Measurements from ENCODE around the gene UBB. TPM values are rescaled to one million over a fixed set of nuclear protein-coding genes. Genes with fewer than 3 reads are reported as not detected.
"Not testable (repeated sequence)": the region's sequence is repeated elsewhere in the genome, so short reads cannot be mapped to it uniquely, and the experiment has no call there.

UBB gene
- total RNA-seq, 1 donor: 1,077 TPM

DNA sequence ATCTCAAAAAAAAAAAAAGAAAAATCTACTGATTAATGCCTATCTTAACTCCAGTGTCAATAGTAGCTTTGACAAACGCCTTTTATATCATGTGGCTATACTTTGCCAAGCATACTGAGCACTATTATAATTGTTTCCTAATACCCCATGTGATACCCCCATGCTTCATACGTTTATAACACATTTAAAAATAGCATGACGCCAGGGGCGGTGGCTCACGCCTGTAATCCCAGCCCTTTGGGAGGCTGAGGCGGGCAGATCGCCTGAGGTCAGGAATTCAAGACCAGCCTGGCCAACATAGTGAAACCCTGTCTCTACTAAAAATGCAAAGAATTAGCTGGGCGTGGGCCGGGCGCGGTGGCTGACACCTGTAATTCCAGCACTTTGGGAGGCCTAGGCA is 11.6 kb downstream of the UBB start:
- H3K27me3 ChIP-seq (ENCODE audit: insufficient read depth, low read length); H3K4me1 ChIP-seq (ENCODE audit: insufficient read depth, low read length); H3K9me3 ChIP-seq (ENCODE audit: low read depth, low read length); H3K4me3 ChIP-seq (ENCODE audit: low read length): not testable (repeated sequence)

DNA sequence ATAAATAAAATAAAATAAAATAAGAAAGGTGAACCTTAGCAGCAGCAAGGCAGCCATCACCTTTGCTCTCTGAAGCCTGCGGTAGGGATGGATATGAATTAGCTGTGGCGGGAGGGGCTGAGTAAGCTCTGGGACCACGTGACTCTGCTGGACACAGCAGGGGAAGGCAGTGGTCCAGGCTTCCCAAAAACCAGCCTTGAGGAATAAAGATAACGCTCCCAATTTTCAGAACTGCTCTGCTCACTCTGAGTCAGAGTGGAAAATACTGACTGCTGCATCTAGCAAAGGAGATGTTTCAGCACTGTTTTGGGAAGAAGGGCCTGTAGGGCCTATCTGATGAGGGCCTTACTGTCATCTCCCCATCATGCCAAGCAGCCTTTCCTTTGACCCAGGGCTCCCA is 15.0 kb downstream of the UBB start:
- not testable (repeated sequence) for H3K9me3 ChIP-seq (ENCODE audit: low read depth, low read length); H3K4me1 ChIP-seq (ENCODE audit: insufficient read depth, low read length); H3K27me3 ChIP-seq (ENCODE audit: insufficient read depth, low read length); H3K4me3 ChIP-seq (ENCODE audit: low read length)

DNA sequence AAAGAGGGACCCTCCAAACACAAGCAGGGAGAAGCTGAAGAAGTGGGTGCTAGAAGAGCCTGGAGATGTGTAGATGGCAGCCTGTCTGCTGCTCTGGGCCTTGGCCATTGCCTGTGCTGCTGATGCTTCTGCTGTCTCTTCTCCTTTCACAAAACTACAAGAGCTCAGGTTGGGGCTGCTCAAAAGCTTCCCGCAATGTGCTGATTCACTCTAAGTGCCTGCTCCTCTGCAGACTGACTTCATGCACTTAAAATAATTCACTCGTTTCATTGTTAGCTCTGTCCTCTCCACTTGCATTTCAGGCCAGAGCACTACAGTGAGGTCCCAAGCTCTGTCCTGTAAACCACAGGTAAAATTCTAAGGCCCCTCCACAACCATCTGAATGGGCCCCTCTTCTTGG is 15.8 kb downstream of the UBB start:
- not testable (repeated sequence) for H3K4me3 ChIP-seq (ENCODE audit: low read length); H3K27me3 ChIP-seq (ENCODE audit: insufficient read depth, low read length); H3K9me3 ChIP-seq (ENCODE audit: low read depth, low read length); H3K4me1 ChIP-seq (ENCODE audit: insufficient read depth, low read length)

DNA sequence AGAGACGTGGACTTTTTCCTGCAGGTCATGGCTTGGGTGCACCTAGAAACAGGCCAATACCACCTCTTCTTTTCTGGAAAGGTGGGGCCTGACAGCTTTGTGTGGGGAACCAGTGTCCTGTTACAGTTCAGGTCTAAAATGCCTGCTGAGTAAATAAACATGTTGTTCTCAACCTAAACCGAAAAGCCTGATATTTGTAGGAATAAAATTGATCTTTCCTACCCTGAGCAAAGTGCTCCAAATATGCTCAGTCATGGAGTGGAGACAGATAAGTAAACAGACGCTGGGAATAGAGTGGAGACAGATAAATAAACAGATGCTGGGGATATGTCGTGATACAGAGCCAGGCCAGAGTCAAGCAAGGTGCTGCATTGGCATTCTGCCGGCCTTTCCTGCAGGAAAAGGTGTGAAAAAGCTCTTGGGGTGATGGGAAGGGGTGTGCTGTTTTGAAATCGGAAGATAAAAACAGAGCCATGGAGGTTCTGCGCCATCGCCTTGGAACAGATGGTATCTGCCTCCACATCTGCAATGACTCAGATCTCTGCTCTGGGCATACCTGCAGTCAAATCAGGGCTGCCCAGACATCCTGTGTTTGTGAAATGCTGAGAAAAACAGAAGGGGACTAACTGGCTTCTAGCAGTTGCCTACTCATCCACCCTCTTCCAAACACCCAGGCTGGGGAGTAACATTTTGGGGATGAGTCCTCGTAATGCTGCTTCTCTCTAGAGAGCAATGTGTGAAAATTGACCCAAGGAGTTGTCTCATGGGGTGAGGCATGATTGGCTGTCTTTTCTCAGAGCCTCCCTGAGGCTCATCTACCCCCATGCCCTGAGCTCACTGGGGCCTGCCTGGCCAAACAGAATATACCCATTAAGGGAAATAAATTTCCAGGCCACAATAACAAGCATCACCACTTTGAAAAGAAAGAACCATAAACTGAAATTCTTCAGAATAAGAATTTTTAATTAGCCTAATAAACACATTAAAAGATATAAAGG is 17.7 kb downstream of the UBB start:
- Histone ChIP-seq H3K4me3 (ENCODE audit: low read length) (no peak overlapping the region), H3K4me1 (ENCODE audit: insufficient read depth, low read length) (peaks cover 4% of the 10 kb centered on the region), H3K27me3 (ENCODE audit: insufficient read depth, low read length) (no peaks in the 10 kb centered on the region), H3K9me3 (ENCODE audit: low read depth, low read length) (no peaks in the 10 kb centered on the region)

DNA sequence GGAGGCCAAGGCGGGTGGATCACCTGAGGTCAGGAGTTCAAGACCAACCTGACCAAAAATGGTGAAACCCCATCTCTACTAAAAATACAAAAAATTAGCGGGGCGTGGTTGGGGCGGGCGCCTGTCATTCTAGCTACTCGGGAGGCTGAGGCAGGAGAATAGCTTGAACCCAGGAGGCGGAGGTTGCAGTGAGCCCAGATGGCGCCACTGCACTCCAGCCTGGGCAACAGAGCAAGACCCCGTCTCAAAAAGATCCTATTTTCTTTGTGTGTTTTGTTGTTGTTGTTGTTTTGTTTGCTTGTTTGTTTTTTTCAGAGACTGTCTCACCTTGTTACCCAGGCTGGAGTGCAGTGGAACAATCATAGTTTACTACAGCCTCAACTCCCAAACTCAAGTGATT is 23.0 kb downstream of the UBB start:
- not testable (repeated sequence) for H3K4me3 ChIP-seq (ENCODE audit: low read length); H3K9me3 ChIP-seq (ENCODE audit: low read depth, low read length); H3K27me3 ChIP-seq (ENCODE audit: insufficient read depth, low read length)
- H3K4me1 ChIP-seq (ENCODE audit: insufficient read depth, low read length): peaks cover 15% of the 10 kb centered on the region

DNA sequence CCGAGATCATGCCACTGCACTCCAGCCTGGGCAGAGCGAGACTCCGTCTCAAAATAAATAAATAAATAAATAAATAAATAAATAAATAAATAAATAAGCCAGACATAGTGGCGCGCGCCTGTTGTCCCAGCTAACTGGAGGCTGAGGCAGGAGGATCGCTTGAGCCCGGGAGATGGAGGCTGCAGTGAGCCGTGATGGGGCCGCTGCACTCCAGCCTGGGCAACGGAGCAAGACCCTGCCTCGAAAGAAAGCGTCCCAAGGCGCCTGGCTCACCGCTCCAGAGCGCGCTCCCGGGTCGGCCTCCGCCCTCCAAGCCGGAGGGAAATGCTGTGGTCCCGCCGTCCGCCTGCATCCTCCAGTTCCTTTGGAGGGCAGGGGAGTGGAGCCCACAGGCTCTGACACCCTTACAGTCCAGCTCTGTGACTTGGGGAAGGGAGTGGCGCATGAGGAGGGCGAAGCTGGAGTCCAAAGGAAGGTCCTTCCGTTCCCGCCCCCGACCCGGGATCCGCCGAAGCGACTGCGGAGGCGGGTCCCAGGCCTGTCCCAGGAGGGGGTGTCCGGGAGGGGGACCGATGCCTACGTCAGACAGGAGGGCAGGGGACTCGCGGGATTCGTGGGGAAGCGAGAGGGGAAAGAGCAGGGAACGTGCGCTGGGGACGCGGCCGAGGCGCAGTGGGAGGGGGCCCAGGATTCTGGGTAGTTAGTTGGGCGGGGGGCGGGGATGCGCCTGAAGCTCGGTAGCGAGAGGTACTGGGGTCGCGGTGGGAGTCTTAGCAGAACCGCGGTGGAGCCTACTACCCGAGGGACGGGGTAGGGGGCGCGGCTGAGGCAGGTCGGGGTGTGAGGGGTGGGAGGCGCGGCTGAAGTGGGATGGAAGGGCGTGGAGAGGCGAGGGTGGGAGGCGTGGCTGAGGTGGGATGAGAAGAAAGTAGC is 26.1 kb downstream of the UBB start:
- peaks cover 15% of the 10 kb centered on the region for H3K4me1 ChIP-seq (ENCODE audit: insufficient read depth, low read length)
- H3K9me3 ChIP-seq (ENCODE audit: low read depth, low read length): no peaks in the 10 kb centered on the region
- peak overlapping the region; percentile 15 for H3K4me3 ChIP-seq (ENCODE audit: low read length)
- no peaks in the 10 kb centered on the region for H3K27me3 ChIP-seq (ENCODE audit: insufficient read depth, low read length)

DNA sequence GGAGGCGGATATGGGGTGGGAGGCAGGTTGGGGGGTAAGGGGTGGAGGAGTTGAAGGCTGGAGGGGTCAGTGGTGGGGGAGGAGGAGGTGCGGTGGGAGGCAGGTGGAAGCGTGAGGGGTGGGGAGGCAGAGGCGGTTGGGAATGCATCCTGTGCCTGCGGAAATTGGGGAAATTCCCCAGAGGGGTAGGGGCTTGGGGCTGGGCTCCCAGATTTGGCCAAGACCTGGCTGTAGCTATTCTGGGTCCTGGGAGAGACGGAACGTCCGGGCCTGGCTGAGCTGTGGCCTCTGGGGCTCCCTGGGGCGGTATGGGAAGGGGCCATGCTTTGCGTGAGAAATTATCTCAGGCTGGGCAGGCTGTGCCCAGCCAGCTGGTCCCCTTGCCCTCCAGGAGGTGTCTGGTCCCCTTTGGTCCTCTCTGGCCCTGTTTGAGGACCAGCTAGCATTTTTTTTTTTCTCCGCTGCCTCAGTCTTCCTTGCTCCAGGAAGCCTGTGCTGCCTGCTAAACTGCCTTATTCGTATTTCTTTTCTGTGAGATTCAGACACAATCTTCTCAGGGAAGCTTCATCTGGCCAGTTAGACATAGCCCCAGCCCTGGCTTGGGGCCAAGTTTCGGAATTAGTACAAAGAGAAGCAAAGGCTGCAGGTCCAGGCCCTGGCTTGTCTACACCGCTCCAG is 27.2 kb downstream of the UBB start:
- H3K4me1 ChIP-seq (ENCODE audit: insufficient read depth, low read length): peaks cover 15% of the 10 kb centered on the region
- H3K9me3 ChIP-seq (ENCODE audit: low read depth, low read length): no peaks in the 10 kb centered on the region
- no peak overlapping the region for H3K4me3 ChIP-seq (ENCODE audit: low read length)
- H3K27me3 ChIP-seq (ENCODE audit: insufficient read depth, low read length): no peaks in the 10 kb centered on the region

DNA sequence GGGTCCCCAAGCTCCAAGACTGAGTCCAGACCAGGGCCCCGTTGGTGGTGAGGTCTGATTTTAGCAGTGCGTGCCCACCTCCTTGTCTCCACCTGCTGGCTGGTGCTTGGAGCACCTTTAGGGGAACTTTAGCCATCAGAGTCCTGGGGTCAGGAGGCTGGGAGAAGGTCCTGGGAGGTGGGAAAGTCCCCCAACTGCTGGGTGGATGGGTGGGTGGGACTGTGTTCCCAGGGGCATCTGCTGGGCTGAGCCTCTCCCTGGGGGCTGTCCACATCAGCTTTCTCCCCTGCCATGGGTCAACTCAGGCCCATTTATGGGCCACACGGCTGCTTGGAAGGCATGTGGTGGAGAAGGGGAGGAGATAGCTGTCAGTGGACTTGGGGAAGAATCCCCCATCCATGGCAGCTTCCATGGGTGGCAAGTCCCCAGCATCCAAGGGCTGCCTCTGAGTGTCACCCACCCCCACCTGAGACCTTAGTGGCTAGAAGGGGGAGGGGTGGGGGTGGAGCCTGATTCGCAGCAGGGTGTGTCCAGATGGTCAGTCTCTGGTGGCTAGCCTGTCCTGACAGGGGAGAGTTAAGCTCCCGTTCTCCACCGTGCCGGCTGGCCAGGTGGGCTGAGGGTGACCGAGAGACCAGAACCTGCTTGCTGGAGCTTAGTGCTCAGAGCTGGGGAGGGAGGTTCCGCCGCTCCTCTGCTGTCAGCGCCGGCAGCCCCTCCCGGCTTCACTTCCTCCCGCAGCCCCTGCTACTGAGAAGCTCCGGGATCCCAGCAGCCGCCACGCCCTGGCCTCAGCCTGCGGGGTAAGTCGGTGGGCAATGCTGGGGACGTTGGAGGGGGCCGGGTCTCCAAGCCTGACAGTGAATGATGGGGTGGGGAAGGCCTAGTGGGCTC is 34.4 kb downstream of the UBB start, which contains the start of gene TRPV2:
Gene TRPV2, plus strand, starts transcription at position 541 of the 894 bp plus-strand sequence. CDS start 2,098 bp downstream, outside the sequence.
- H3K9me3 ChIP-seq (ENCODE audit: low read depth, low read length): no peaks in the 10 kb centered on the region
- peak within 1 kb of the TSS; percentile 69 for H3K4me3 ChIP-seq (ENCODE audit: low read length)
- H3K4me1 ChIP-seq (ENCODE audit: insufficient read depth, low read length): peaks cover 49% of the 10 kb centered on the region
- H3K27me3 ChIP-seq (ENCODE audit: insufficient read depth, low read length): no peaks in the 10 kb centered on the region

DNA sequence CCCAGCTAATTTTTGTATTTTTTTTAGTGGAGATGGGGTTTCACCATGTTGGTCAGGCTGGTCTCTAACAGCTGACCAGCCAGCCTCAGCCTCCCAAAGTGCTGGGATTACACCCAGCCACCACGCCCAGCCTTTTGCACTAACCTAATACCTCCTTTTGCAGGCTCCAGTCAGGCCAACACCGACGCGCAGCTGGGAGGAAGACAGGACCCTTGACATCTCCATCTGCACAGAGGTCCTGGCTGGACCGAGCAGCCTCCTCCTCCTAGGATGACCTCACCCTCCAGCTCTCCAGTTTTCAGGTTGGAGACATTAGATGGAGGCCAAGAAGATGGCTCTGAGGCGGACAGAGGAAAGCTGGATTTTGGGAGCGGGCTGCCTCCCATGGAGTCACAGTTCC is 36.5 kb downstream of the UBB start:
- Histone ChIP-seq H3K9me3 (ENCODE audit: low read depth, low read length) (no peaks in the 10 kb centered on the region), H3K4me1 (ENCODE audit: insufficient read depth, low read length) (peaks cover 53% of the 10 kb centered on the region), H3K4me3 (ENCODE audit: low read length) (no peak overlapping the region), H3K27me3 (ENCODE audit: insufficient read depth, low read length) (no peaks in the 10 kb centered on the region)

DNA sequence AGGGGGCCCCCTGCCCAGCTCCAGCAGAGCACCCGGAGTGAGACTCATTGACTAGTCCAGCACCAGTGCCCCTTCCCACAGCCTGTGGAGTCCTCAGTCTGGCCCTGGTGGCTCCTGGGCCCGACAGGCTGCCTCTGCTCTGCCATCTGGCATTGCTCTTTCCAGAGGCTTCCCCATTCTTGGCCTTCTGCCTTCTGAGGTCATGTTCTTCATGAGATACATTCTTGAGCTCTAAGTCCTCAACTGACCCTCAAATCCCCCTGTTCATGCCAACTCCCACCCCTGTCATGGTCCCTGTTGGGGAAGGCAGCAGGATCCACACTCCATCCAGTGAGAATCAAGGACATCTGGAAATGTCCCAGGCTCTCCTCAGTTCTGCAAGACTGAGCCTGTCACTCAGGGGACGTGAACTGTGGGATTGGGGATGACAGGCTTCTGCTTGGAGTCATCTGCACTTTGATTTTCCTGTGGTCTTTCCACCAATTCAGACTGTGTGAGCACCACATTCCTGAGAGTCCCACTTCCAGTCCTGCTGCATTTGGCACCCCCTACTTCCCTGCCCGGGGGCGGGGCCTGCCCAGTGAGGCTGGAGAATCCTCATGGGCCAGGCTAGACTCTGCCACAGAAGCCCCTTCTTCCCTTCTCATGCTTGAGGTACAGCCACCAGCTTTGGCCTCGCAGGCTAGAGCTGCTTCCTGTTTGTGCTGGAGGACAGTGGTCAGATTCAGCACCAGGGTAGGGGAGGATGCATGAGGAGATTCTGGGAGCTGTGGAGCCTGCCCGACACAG is 37.2 kb downstream of the UBB start:
- Histone ChIP-seq H3K4me1 (ENCODE audit: insufficient read depth, low read length) (peaks cover 53% of the 10 kb centered on the region), H3K27me3 (ENCODE audit: insufficient read depth, low read length) (no peaks in the 10 kb centered on the region), H3K4me3 (ENCODE audit: low read length) (no peak overlapping the region), H3K9me3 (ENCODE audit: low read depth, low read length) (no peaks in the 10 kb centered on the region)

DNA sequence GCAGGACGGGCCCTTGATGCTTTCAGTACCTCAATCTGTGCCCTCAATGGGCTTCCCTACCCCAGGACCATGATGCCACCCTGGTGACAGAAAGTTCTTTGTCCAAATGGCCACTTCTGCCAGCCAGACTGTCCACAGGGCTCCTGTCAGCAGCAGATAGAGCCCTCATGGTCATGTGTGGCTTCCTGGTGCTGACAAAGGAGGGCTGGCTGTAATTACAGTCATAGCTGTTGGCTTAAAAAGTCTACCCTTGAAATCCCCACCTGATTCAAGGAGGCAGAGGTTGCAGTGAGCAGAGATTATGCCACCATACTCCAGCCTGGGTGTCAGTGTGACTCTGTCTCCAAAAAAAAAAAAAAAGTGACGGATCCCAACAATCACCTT is 37.8 kb downstream of the UBB start:
- peaks cover 53% of the 10 kb centered on the region for H3K4me1 ChIP-seq (ENCODE audit: insufficient read depth, low read length)

DNA sequence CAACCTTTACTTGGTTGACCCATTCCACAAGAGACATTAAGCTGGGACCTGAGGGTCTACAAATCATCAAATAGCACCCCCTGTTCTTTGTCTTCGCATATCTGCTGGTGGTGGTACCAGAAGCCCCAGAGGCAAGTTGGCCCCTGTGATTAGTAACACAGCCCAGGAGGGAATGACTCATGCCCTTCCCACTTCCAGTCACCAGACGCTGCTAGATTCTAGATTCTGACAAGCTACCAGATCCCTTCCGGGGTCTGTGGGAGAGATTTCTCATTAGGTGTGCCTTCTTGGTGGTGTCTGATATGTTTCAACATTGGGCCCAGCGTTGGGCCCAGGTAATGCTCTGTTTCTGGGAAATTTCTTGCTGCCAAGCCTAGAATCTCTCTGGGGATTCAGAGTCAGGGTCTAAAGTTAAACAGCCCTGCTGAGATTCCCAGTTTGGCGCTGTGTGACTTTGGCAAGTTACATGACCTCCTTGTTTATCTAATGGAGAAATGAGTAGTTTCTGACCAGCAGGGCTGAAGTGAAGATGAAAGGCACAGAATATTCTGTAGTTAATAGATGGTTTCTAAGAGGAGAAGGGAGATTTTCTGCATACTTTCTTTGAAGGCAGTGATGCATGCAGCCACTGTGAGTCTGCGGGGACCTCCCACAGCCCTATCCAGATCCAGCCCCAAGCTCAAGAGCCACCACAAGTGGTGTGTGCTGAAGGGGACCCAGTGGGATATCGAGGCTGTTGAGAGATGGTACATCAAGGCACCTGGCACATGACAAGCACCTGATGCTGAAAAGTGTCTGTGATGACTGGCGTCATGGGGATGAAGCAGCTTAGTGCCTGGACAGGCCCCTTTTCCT is 38.4 kb downstream of the UBB start:
- no peaks in the 10 kb centered on the region for H3K9me3 ChIP-seq (ENCODE audit: low read depth, low read length)
- no peak overlapping the region for H3K4me3 ChIP-seq (ENCODE audit: low read length)
- H3K4me1 ChIP-seq (ENCODE audit: insufficient read depth, low read length): peaks cover 53% of the 10 kb centered on the region
- no peaks in the 10 kb centered on the region for H3K27me3 ChIP-seq (ENCODE audit: insufficient read depth, low read length)

More for the DNA sequence above, 37.8 kb downstream of the UBB start:
- no peaks in the 10 kb centered on the region for H3K9me3 ChIP-seq (ENCODE audit: low read depth, low read length)
- H3K27me3 ChIP-seq (ENCODE audit: insufficient read depth, low read length): no peaks in the 10 kb centered on the region
- H3K4me3 ChIP-seq (ENCODE audit: low read length): no peak overlapping the region

DNA sequence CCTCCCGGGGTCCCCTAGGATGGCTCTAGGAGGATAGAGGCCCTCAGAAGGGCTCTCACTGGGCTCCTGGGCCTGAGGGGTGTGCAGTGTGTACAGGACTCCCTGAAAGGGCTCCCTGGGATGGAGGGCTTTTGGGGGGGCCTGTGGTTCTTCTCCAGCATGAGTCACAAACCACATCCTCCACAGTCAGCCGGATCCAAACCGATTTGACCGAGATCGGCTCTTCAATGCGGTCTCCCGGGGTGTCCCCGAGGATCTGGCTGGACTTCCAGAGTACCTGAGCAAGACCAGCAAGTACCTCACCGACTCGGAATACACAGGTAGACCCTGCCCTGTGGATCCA is 39.0 kb downstream of the UBB start:
- Histone ChIP-seq H3K4me1 (ENCODE audit: insufficient read depth, low read length) (peaks cover 48% of the 10 kb centered on the region), H3K27me3 (ENCODE audit: insufficient read depth, low read length) (no peaks in the 10 kb centered on the region), H3K9me3 (ENCODE audit: low read depth, low read length) (no peaks in the 10 kb centered on the region), H3K4me3 (ENCODE audit: low read length) (no peak overlapping the region)

Measured in mononuclear cell (primary cell).